HG02588 (cell line): ENCODE data around the gene PPP4R3B.
A peak's percentile ranks its signal among the peaks of the same experiment; 100 is the strongest.
"Not testable (repeated sequence)": the region's sequence is repeated elsewhere in the genome, so short reads cannot be mapped to it uniquely, and the experiment has no call there.

Experiments used
- ATAC-seq: cut with Tn5 transposase; IDR thresholded peaks from one replicate; pipeline ENCODE4 v1.9.1; 2021; ENCODE audit warnings: mild to moderate bottlenecking, moderate library complexity; ENCODE audit not compliant: unreplicated experiment

The PPP4R3B gene

GRCh38 chr2:55596795-55597194 is 20.6 kb downstream of the PPP4R3B start:
- ATAC-seq, result not testable (repeated sequence)

GRCh38 chr2:55595536-55595935 is 21.9 kb downstream of the PPP4R3B start:
- no peak for ATAC-seq

- ATAC-seq, result no peak
Measured at GRCh38 chr2:55592130-55592529, 25.3 kb downstream of the PPP4R3B start.

- peak; percentile 87 for ATAC-seq
Measured at GRCh38 chr2:55590810-55591440, 26.5 kb downstream of the PPP4R3B start.

GRCh38 chr2:55585451-55586080 is 31.9 kb downstream of the PPP4R3B start:
- ATAC-seq, result no peak

GRCh38 chr2:55581874-55582547 is 35.4 kb downstream of the PPP4R3B start:
- no peak for ATAC-seq

- ATAC-seq, result no peak
Measured at GRCh38 chr2:55581435-55581834, 36.0 kb downstream of the PPP4R3B start.

GRCh38 chr2:55569002-55569401 is 48.4 kb downstream of the PPP4R3B start:
- ATAC-seq, result not testable (repeated sequence)

GRCh38 chr2:55567298-55567697 is 50.1 kb downstream of the PPP4R3B start:
- no peak for ATAC-seq

GRCh38 chr2:55565613-55566012 is 51.8 kb downstream of the PPP4R3B start:
- no peak for ATAC-seq

- ATAC-seq, result no peak
Measured at GRCh38 chr2:55560855-55561254, 56.6 kb downstream of the PPP4R3B start.

- ATAC-seq, result no peak
Measured at GRCh38 chr2:55556809-55557208, 60.6 kb downstream of the PPP4R3B start.

- no peak for ATAC-seq
Measured at GRCh38 chr2:55555977-55556376, 61.4 kb downstream of the PPP4R3B start.

GRCh38 chr2:55553321-55553720 is 64.1 kb downstream of the PPP4R3B start:
- no peak for ATAC-seq

- ATAC-seq, result no peak
Measured at GRCh38 chr2:55550368-55551102, 66.9 kb downstream of the PPP4R3B start.

- ATAC-seq, result not testable (repeated sequence)
Measured at GRCh38 chr2:55547679-55548078, 69.7 kb downstream of the PPP4R3B start.

GRCh38 chr2:55547001-55547400 is 70.4 kb downstream of the PPP4R3B start:
- no peak for ATAC-seq

GRCh38 chr2:55530539-55531081 is 86.8 kb downstream of the PPP4R3B start:
- no peak for ATAC-seq

GRCh38 chr2:55526174-55526573 is 91.2 kb downstream of the PPP4R3B start:
- ATAC-seq, result no peak

- no peak for ATAC-seq
Measured at GRCh38 chr2:55524884-55525437, 92.5 kb downstream of the PPP4R3B start.
